HPDE6-E6E7 (cell line): ENCODE results near the gene SEMA4C.

ENCODE experiments used
- DNase-seq: peaks from one replicate; pipeline ENCODE4 v3.0.0; 2011; ENCODE audit warnings: missing footprints; ENCODE audit errors: extremely low spot score

SEMA4C gene

DNA sequence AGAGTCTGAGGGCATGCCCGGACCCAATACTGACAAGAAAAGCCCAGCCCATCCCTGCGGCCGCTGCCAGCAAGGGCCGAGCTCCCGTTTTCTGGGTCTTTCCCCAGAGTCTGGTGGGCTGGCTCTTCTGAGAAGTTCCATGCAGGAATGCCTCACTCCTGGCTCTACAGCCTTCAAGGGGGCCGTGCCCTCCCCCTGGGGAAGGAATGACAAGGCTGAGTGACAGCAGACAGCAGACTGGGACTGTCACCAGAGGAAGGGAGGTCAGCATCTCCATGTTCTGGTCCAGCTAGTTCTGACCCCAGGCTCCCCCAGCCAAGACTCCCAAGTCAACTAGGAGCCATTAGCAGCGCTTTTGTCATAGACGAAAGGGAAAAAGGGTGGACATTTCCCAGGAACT, 13.0 kb upstream of the SEMA4C start:
- DNase-seq: no peak

DNA sequence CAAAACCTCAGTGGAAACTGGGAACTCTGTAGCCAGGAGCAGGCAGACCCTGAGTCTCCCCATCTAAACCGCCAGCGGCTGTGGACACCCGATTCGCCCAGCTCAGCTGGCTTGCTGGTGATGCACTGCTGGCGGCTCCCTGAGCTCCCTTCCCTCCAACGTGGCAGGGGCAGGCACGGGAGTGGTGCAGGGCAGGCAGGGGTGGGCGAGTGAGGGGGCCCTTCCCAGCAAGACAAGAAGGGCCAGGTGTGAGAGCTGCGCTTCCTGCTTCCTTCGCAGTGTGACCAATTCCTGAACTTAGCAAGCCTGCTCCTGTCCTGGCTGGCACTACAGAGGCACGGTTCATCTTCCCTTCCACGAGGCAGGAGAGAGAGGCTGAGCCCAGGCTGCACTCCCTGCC, 12.3 kb upstream of the SEMA4C start:
- DNase-seq: no peak

DNA sequence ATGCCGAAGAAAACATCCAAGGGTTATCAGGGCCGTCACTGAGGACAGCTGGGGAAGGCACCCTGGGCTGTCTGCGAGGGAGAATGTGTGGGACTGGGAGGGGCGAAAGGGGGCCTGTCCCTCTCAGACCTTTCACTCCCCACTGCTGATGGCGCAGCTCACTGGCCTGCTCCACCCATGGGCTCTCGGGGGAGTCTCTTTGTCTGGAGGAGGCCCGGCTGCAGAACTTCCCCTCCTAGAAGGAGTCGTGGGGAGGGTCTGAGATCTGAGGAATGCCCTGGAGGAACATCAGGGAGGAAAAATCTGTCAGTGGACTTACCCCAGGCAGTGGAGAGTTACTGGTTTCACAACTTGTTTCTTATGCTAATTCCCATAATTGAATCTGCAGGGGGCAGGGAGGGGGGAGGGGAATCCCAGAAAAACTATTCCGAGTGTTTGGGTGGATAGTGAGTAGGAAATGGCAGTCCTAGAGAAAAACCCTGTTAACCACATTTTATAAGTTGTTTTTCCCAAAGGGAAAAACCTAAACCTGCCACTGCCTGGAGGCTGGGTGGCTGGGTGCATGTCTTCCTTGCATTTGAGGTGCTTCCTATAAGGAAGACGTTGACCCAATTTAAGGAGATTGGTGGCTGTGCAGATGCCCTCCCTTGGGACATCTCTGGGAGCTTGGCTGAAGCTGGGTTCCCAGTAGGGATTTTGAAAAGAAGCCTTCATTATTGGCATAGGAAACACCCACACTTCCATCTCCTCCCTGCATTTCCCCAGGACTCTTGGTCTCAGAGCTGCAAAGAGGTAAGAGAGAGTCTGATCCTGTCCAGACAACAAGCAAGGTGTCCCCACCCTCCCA, 11.7 kb upstream of the SEMA4C start:
- no peak for DNase-seq

DNA sequence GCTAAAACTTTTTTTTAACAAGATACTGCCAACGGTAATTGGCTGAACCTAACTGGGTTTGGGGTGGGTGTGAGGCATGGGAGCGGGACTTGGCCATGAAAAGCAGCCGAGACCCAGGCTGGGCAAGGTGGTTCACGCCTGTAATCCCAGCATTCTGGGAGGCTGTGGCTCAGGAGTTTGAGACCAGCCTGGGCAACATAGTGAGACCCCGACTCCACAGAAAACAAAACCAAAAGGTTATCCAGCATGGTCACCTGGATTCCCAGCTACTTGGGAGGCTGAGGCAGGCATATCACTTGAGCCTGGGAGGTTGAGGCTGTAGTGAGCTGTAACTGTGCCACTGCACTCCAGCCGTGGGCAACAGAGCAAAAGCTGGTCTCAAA, 11.0 kb upstream of the SEMA4C start:
- DNase-seq: no peak

GRCh38 chr2:96879545-96880040, 9.7 kb upstream of the SEMA4C start:
- DNase-seq: no peak

- no peak for DNase-seq
These were observed 9.1 kb upstream of the SEMA4C start for GRCh38 chr2:96878796-96879544.

DNA sequence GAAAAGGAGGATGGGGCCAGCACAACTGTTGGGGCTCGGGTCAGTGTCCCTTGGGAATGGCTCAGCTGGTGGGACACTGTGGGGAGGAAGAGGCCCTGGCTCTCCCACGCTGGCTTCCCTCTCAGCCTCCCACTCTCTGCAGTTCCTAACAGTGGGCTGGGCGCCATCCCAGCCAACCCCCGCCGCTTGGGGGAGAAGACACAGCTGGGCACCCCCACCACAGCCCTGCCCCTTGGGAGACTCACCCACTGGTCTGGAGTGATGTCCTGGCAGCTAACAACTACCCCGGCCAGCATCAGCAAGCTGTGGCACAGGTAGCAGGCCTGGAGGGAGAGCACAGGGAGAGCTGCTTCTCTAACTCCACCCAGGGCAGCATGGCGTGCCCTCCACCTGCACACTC, 8.3 kb upstream of the SEMA4C start:
- no peak for DNase-seq

DNA sequence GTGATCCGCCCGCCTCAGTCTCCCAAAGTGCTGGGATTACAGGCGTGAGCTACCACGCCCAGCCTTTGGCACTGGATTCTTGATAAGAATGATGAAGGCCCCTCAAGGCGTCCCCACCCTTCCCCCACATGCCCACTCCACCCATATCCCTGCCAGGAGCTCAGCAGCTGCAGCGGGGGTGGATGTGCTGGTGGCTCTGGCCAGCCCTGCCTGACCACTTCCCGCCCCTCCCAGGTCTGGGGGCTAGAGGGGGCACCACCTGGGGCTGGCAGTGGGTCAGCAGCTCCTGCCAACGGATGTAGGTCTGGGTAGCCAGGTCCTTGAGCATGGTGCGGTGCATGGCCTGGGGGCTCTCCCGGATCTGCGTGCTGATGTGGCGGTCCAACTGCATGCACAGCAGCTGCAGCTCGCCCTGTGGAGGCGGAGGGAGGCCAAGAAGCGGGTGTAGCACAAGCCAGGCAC, 7.8 kb upstream of the SEMA4C start:
- no peak for DNase-seq

- DNase-seq: no peak
These were observed 7.2 kb upstream of the SEMA4C start for GRCh38 chr2:96877042-96877451.

DNA sequence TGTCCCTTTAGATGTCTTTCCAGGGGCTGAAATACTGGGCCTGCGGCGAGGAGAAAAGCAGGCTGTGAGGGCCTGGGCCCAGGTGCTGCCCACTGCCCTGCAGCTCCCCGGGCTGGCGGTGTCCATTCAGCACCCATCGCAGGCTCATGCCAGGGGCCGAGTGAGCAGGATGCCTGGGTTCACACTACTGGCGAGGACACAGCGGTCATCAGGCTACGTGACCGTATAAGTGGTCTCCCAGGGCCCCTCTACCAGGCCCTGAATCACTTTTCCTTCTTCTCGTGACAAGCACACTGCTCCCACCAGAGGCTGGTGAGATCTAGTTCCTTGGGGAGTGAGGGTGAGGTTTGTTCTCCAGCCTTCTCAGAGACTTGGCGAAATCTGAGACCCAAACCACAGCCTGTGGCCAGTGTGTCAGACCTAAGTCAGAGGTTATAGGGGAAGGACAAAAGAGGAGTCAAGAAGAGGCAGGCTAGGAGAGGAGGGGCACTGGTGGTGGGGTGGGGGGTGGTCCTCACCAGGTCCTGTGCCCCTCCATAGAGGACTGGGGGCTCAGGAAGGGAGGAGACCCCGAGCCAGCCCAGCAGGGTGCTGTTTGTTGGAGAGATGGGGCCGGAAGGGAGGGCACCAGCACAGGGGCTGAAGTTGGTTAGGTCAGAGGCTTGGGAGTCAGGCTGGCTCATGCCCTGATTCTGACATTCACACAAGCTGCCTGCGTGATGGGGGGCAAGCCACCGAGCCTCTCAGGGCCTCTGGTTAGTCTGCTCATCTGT, 6.6 kb upstream of the SEMA4C start:
- no peak for DNase-seq

- no peak for DNase-seq
These were observed 5.8 kb upstream of the SEMA4C start for GRCh38 chr2:96875498-96876268.

DNA sequence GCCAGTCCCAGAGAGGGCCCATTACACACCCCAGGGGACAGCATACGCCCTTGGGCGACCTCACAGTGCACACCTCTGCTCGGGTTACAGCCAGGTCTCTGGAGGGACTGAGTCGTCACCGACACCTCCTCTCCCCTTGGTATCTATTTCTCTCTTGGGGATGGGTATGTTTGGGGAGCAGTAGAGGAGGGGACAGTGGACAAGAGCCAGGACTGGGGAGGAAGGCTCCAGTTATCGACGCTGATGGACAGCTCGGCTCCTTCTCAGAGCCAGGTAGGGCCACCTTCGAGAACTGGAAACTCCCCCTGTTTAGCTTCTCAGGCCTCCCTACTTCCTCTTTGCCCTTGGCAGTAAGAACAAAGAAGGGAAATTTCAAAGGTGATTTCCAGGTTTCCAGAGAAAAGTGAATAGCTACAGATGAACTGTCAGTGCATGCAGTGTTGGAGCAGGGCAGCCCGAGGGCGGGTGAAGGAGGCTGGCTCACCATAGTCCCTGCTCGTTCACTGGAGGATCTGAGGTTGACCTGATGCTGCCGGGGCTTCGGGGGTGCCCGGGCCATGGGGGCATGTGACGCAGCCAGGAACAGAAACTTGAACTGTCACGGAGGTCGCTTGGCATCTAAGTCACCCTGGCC, 4.4 kb upstream of the SEMA4C start:
- DNase-seq: no peak

GRCh38 chr2:96873651-96874096, 3.8 kb upstream of the SEMA4C start:
- no peak for DNase-seq

DNA sequence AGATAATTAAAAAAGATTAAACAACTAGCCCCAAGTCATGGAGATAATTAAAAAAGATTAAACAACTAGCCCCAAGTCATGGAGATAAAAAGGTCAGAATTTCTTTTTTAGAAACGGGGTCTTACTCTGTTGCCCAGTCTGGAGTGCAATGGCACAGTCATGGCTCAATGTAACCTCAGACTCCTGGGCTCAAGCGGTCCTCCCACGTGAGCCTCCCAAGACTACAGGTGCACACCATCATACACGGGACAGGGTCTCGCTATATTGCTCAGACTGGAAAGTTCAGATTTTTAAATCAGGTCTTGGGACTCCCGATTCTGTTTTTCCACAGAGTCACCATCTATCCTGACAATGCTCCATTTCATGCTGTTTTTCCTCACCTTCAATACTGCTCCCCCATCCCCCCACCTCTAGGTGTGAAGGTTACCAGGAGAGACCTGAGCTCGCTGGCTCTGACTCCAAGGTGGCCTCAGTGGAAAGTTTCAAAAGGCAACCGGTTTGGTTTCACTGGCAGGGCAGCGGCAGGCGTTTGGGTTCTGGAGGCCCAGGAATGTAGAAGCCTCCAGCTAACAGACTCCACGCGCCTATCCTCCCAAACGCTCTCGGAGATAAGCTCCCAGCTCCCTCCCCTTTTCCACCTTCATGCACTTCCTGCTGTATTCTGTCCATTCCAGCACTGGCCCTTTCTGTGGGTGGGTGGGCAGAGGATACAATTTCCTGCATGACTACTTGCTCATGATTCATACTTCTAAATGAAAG, 2.9 kb upstream of the SEMA4C start:
- DNase-seq: no peak

DNA sequence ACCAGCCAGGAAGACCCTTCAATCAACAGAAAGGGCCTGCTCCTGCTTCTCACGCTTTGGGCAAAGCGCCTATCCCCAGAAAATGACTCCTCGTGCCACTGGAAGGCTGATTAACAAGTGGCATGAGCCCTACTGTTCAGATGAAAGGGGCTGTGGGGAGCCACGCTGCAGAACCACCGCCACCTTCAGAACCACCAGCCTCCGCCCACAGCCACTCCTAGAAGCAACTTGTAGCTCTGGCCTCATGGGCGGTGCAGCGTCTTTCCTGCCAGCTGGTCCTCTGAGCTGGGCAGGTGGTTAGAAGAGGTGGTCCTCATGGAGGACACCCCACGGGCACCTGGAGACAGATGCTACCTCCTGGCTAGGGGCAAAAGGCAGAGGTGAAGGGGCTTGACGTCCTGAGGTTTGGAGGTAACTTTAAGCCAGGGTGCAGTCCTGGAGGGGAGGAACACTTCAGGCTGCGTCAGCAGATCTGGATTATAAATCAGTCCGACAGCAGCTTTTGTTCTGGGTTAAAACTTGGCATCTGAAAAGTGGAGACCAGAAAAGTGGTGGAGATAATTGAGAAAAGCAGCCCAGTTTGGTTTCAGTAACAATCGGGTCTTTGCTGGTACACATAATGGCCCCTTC, 861 bp upstream of the SEMA4C start:
- DNase-seq: no peak

DNA sequence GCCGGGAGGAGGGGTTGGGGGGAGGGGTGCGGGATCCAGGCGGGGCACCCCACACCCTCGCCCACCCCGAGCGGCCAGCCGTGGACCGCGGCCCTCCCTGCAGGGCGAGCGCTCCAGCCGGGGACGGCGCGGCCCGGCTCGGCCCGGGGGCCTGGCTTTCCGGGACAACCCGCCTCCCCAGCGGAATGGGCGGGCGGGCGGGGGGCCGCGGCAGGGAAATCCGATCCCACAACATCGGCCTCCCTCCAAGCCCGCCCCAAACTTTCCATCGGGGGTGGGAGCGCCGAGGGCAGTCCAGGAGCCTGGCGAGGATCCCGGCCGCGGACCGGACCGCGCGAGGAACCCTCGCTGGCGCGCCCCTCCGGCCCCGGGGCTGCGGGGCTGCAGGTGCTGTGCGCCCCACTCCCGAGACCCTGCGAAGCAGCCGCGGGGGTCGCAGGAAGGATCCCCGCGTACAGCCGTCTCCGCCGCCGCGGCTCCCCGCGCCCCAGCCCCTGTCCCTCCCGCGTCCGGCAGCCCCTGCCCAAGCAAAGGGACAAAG, 529 bp downstream of the SEMA4C start:
- no peak for DNase-seq

DNA sequence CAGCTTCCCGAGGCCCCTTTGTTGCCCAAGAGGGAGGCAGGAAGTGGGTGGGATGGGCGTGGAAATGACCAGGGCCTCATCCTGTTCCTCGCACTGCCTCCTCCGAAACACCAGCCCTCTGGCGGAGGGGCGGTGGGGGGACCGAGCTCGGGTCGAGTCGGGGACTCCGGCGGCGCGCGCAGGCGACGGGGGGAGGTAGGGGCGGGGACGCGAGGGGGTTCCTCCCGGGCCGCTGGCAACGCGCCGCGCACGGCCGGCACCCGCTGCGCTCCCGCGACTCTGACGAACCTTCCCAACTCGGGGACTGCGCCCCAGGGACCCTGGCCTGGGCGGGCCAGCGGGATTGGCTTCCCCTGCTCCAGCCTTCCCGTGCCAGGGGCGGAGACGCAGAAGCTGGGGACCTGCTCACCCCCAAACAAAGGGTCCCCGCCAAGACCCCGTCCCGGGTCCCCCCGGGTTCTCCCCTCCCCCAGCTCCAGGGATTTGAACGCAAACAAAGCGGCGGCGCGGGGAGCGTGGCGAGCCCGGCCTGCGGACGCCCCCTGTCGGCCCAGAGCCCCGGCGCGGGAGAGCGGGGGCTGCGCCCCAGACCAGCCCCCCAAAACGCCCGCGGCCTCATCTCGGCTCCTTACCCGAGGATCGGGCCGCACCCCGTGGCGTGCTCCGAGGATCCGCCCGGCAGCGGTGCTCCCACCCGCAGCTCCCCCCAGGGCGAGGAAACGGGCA, 1.2 kb downstream of the SEMA4C start:
- DNase-seq: no peak

DNA sequence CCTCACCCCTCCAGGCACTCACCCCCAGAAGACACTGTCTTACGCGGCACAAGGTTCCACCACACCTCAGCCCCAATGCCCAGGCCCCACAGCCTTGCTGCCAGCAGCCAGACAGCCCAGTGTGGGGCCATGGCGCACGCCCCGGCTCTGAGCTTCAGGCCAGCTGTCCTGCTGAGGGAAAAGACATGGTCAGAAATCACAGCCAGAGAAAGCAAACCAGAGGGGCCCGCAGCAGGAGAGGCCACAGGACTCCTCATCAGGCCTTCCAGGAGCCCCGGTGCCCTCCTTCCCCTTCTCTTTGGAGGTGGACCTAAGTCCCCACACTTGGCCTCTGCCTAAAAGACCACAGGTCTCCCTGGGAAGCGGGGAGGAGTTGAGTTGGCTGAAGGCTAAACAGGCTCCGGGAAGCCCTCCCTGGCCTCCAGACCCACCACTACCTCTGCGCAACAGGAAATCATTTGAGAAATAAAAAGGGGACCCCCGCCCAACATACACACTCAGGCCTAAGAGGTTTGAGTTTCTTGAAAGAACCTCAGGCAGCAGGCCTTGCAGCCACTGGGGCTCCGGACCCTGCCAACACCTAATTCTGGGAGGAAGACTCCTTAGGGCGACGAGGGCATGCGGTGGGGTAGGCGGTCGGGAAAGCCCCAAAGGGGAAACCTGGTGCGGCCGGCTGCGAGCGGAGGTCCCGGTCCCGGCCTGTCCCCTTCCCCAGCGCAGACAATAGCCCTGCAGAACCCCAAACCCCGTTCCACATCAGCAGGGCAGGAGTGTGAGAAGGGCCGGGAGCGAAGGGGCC, 1.9 kb downstream of the SEMA4C start:
- no peak for DNase-seq
